Endothelial cell of umbilical vein (primary cell): ENCODE measurements around the gene PLA2G4E. TPM values are rescaled to one million over a fixed set of nuclear protein-coding genes. Genes with fewer than 3 reads are reported as not detected.

ENCODE experiments used
- BruUV-seq: library from RNA; stranded (reverse); fragments of 400-500 nt; replicated peaks from 2 replicates; lab custom pipeline; 2021; lab: Mats Ljungman, UMichigan
- CTCF ChIA-PET: fragments of 300-600, 350-600 bp; sonication (Branson Sonifier 250); formaldehyde crosslinking; loops from one replicate; lab custom pipeline; 2021; ENCODE audit warnings: antibody characterized with exemption, inconsistent platforms; lab: Charles Lee
- POLR2A ChIA-PET: fragments of 300-600, 350-600 bp; sonication (Branson Sonifier 250); formaldehyde crosslinking; loops from one replicate; lab custom pipeline; 2021; ENCODE audit warnings: antibody characterized with exemption, inconsistent platforms; lab: Charles Lee
- DNase-seq: peaks from one replicate; pipeline ENCODE4 v3.0.0-alpha.2; 2011; ENCODE audit warnings: low read depth, low spot score
- FAIRE-seq: peaks from 2 replicates; lab custom pipeline; 2011; peaks lifted over from hg19 to GRCh38; lab: Jason Lieb, UNC
- H2AFZ ChIP-seq: 2 replicates; pipeline ENCODE4 v1.6.0; 2012; ENCODE audit warnings: low read depth, low read length, control low read depth, inconsistent platforms
- H3K27ac ChIP-seq: 2 replicates; pipeline ENCODE4 v1.5.1; 2011; ENCODE audit warnings: low read depth, mild to moderate bottlenecking, control low read depth, low read length, moderate library complexity; ENCODE audit not compliant: insufficient read depth
- H3K27me3 ChIP-seq, 2 experiments: 2 replicates each; pipeline versions ENCODE4 v1.6.0 to v1.6.1; 2011; ENCODE audit warnings: low read length in 2 of 2, mixed read lengths in 1 of 2; ENCODE audit not compliant: control insufficient read depth in 2 of 2, insufficient read depth in 2 of 2
- H3K36me3 ChIP-seq, 2 experiments: 2 replicates in 1 of 2; 3 replicates in 1 of 2; pipeline ENCODE4 v1.5.1; 2011; ENCODE audit warnings: low read length in 2 of 2, mild to moderate bottlenecking in 1 of 2, moderate library complexity in 1 of 2; ENCODE audit not compliant: control insufficient read depth in 2 of 2, insufficient read depth in 2 of 2; ENCODE audit errors: extremely low read depth in 1 of 2
- H3K4me1 ChIP-seq: 3 replicates; pipeline ENCODE4 v1.5.1; 2011; ENCODE audit warnings: mild to moderate bottlenecking, low read length; ENCODE audit not compliant: control insufficient read depth, insufficient read depth; ENCODE audit errors: extremely low read depth
- H3K4me2 ChIP-seq: 2 replicates; pipeline ENCODE4 v1.6.1; 2011; ENCODE audit warnings: low read length, control low read depth, mixed read lengths; ENCODE audit not compliant: insufficient read depth
- H3K4me3 ChIP-seq, 3 experiments: fragments of 200-600 bp in 1 of 3; sonication (generic), shearing (Covaris generic) in 1 of 3; replicated peaks in 1 of 3; 2 replicates each; pipeline ENCODE4 v1.5.1; 2011 to 2016; ENCODE audit warnings: control low read depth in 3 of 3, low read length in 3 of 3, mild to moderate bottlenecking in 2 of 3, inconsistent platforms in 1 of 3, low read depth in 1 of 3, moderate library complexity in 1 of 3; ENCODE audit not compliant: insufficient read depth in 1 of 3
- H3K79me2 ChIP-seq: 2 replicates; pipeline ENCODE4 v1.6.0; 2012; ENCODE audit warnings: low read length, inconsistent platforms; ENCODE audit not compliant: control insufficient read depth, insufficient read depth
- H3K9ac ChIP-seq: replicated peaks from 2 replicates; pipeline ENCODE3; 2011; ENCODE audit warnings: low read length, control low read depth; ENCODE audit not compliant: insufficient read depth; ENCODE audit errors: extremely low read depth
- H3K9me1 ChIP-seq: replicated peaks from 3 replicates; pipeline ENCODE4 v1.6.0; 2011; ENCODE audit warnings: mild to moderate bottlenecking, low read length; ENCODE audit not compliant: control insufficient read depth, insufficient read depth; ENCODE audit errors: extremely low read depth
- H3K9me3 ChIP-seq: replicated peaks from 2 replicates; pipeline ENCODE4 v1.5.1; 2012; ENCODE audit warnings: low read length, inconsistent platforms; ENCODE audit not compliant: control insufficient read depth, insufficient read depth
- H4K20me1 ChIP-seq: replicated peaks from 2 replicates; pipeline ENCODE3; 2011; ENCODE audit warnings: mild to moderate bottlenecking, low read length; ENCODE audit not compliant: control insufficient read depth, insufficient read depth; ENCODE audit errors: extremely low read depth
- EZH2 ChIP-seq: IDR thresholded peaks from 2 replicates; pipeline ENCODE4 v1.6.1; 2012; ENCODE audit warnings: borderline replicate concordance, low read depth, mild to moderate bottlenecking, moderate library complexity, low read length, inconsistent platforms; ENCODE audit not compliant: severe bottlenecking
- JUN ChIP-seq: IDR thresholded peaks from 2 replicates; pipeline ENCODE4 v1.6.1; 2011; ENCODE audit warnings: borderline replicate concordance, low read depth; ENCODE audit not compliant: insufficient read length, insufficient read depth
- POLR2A ChIP-seq: IDR thresholded peaks from 2 replicates; pipeline ENCODE4 v1.6.1; 2012; ENCODE audit warnings: low read depth, mild to moderate bottlenecking, control low read depth, low read length
- POLR2AphosphoS5 ChIP-seq: IDR thresholded peaks from 2 replicates; pipeline ENCODE4 v1.6.1; 2012; ENCODE audit warnings: low read depth, mild to moderate bottlenecking, control low read depth, low read length, moderate library complexity; ENCODE audit not compliant: insufficient read depth
- dilution Hi-C: fragments of 300-500 bp; cut with MboI; formaldehyde crosslinking; loops from one replicate; pipeline ENCODE4 v1.15.0; 2019; ENCODE audit warnings: low sequenced_read_pairs; ENCODE audit not compliant: extremely low pct_ligation_motif_present
- intact Hi-C: fragments of 100-400 bp; cut with micrococcal nuclease; formaldehyde crosslinking; loops from one replicate; pipeline ENCODE4 v1.10.0; 2022
- polyA plus RNA-seq, 4 experiments: library from polyadenylated mRNA; depleted of rRNA in 3 of 4; stranded (reverse) in 3 of 4; unstranded in 1 of 4; fragments of >200 nt; gene quantifications; 2 replicates each; pipeline versions ENCODE4 v1.2.1 to v1.2.3, GENCODE V29; 2011 to 2012; ENCODE audit warnings: missing spikeins in 1 of 4
- total RNA-seq: library from RNA; stranded (reverse); gene quantifications from 2 replicates; pipeline ENCODE4 v1.2.3, GENCODE V29; 2021
- TF ChIP-seq, protein P1 (sequence below), 2 donors: IDR thresholded peaks; 1 replicate in 1 of 2; 2 replicates in 1 of 2; pipeline ENCODE4 v1.5.1; 2011; ENCODE audit warnings: low read length in 2 of 2, mild to moderate bottlenecking in 2 of 2, moderate library complexity in 2 of 2, control low read depth in 1 of 2, inconsistent platforms in 1 of 2, low read depth in 1 of 2; ENCODE audit not compliant: insufficient read depth in 1 of 2; ENCODE audit errors: extremely low read depth in 1 of 2

PLA2G4E gene
- total and polyA plus RNA-seq, 2 donors (not counting 3 experiments of a cell fraction or from before 2014, with no cell fraction given), result not detected

DNA sequence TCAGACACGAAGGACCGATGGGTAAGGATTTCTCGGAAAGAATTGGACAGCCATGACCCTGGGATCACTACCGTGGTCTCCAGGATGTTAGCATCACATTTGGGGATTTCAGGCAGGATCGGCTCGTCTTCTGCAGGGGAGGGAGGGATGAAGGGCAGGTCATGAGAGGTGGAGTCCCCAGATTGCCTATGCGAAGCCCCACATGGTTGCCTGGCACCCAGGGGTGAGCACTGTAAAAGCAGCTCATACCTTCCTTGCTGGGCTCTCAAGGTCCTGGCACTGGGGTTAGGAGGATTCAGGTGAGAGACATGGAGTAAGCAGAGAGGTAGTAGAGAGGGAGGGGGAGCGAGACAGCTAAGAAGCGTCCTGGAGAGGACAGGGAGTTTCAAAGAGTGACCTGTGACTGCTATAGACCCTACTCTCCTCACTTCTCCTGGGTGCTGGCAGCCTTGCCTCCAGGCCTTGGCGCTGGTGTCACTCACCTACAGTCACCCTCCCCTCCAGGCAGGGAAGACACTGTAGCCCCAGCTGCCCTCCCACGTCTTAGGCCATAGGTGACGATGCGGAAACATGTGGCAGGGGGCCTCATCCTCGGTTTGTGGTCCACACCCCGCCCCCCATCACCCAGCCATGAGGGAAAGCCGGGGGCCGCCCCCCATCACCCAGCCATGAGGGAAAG lies 33.5 kb downstream of the PLA2G4E start:
- H3K4me2 ChIP-seq, result no peak overlapping the region
- H3K9ac ChIP-seq, result no peak overlapping the region
- CTCF ChIA-PET, result interaction anchor here (1.0 to 11.0 kb wide), 3 partner anchors 67 to 98 kb away, joined by 3 to 116 read pairs (median 77); no protein-coding TSS in a partner anchor
- no peaks in the 10 kb centered on the region for H3K79me2 ChIP-seq
- intact Hi-C loops (no loop called here), dilution Hi-C loops (no loop called here)
- FAIRE-seq, result no peak
- no peak overlapping the region for H3K27ac ChIP-seq
- no peak overlapping the region for H2AFZ ChIP-seq
- no peaks in the 10 kb centered on the region for H3K4me1 ChIP-seq
- BruUV-seq, result no TSS peak
- H3K9me1 ChIP-seq, result no peaks in the 10 kb centered on the region
- H3K36me3 ChIP-seq, result no peaks in the 10 kb centered on the region
- H3K4me3 ChIP-seq, result no peak overlapping the region
- no peak for DNase-seq
- TF ChIP-seq, protein P1, sequence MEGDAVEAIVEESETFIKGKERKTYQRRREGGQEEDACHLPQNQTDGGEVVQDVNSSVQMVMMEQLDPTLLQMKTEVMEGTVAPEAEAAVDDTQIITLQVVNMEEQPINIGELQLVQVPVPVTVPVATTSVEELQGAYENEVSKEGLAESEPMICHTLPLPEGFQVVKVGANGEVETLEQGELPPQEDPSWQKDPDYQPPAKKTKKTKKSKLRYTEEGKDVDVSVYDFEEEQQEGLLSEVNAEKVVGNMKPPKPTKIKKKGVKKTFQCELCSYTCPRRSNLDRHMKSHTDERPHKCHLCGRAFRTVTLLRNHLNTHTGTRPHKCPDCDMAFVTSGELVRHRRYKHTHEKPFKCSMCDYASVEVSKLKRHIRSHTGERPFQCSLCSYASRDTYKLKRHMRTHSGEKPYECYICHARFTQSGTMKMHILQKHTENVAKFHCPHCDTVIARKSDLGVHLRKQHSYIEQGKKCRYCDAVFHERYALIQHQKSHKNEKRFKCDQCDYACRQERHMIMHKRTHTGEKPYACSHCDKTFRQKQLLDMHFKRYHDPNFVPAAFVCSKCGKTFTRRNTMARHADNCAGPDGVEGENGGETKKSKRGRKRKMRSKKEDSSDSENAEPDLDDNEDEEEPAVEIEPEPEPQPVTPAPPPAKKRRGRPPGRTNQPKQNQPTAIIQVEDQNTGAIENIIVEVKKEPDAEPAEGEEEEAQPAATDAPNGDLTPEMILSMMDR (IDR thresholded peaks at IDR 0.05; ENCODE audit: extremely low read depth in 1 of 2, insufficient read depth in 1 of 2, low read depth in 1 of 2, low read length in 2 of 2), result no peak
- no peak for TF ChIP-seq JUN
- TF ChIP-seq POLR2A, result no peak
- TF ChIP-seq POLR2AphosphoS5, result no peak
- TF ChIP-seq EZH2, result no peak
- H3K9me3 ChIP-seq, result no peaks in the 10 kb centered on the region
- H3K27me3 ChIP-seq, result no peaks in the 10 kb centered on the region
- no peaks in the 10 kb centered on the region for H4K20me1 ChIP-seq
- POLR2A ChIA-PET, result no interaction called here
